HepG2 (cell line): Measurements from ENCODE around the gene TMEM31. TPM values are rescaled to one million over a fixed set of nuclear protein-coding genes. Genes with fewer than 3 reads are reported as not detected.

Experiments
- ATF1 ChIP-seq: IDR thresholded peaks from 2 replicates; pipeline ENCODE4 v1.6.1; 2016; ENCODE audit warnings: mild to moderate bottlenecking, control low read depth
- CC2D1A ChIP-seq: sonication (generic); formaldehyde crosslinking; IDR thresholded peaks from 2 replicates; pipeline ENCODE4 v1.8.1; 2023; ENCODE audit warnings: mild to moderate bottlenecking, missing genetic modification reagents
- HNF1A ChIP-seq, 2 experiments: sonication (generic) in 1 of 2; formaldehyde crosslinking in 1 of 2; IDR thresholded peaks; 2 replicates each; pipeline versions ENCODE4 v1.4.0 to v1.6.1; 2016 to 2020; ENCODE audit warnings: borderline replicate concordance in 1 of 2, low read depth in 1 of 2, mild to moderate bottlenecking in 1 of 2, missing genetic modification reagents in 1 of 2
- MIER3 ChIP-seq: IDR thresholded peaks from 2 replicates; pipeline ENCODE4 v1.6.1; 2016; ENCODE audit warnings: missing compliant biosample characterization, borderline replicate concordance
- MZF1 ChIP-seq: sonication (generic); formaldehyde crosslinking; IDR thresholded peaks from 2 replicates; pipeline ENCODE4 v1.8.1; 2023; ENCODE audit warnings: mild to moderate bottlenecking, missing genetic modification reagents, borderline replicate concordance
- PHF20 ChIP-seq: sonication (generic); formaldehyde crosslinking; IDR thresholded peaks from 2 replicates; pipeline ENCODE4 v1.5.0; 2020; ENCODE audit warnings: mild to moderate bottlenecking, missing genetic modification reagents
- POGZ ChIP-seq: sonication (generic); formaldehyde crosslinking; IDR thresholded peaks from 2 replicates; pipeline ENCODE4 v1.4.0; 2020; ENCODE audit warnings: mild to moderate bottlenecking, missing genetic modification reagents
- RFX1 ChIP-seq: fragments of 450-650 bp; IDR thresholded peaks from 2 replicates; pipeline ENCODE4 v1.6.1; 2017
- RFX5 ChIP-seq: IDR thresholded peaks from 2 replicates; pipeline ENCODE4 v1.6.1; 2011; ENCODE audit warnings: low read depth, low read length, improper control_type of control experiment
- ZFP91 ChIP-seq: sonication (generic); formaldehyde crosslinking; IDR thresholded peaks from 2 replicates; pipeline ENCODE4 v1.9.0; 2022; ENCODE audit warnings: missing genetic modification reagents, mild to moderate bottlenecking, borderline replicate concordance
- ZNF136 ChIP-seq: sonication (generic); formaldehyde crosslinking; IDR thresholded peaks from 2 replicates; pipeline ENCODE4 v1.8.1; 2022; ENCODE audit warnings: low read depth, mild to moderate bottlenecking, moderate library complexity, missing genetic modification reagents
- ZNF142 ChIP-seq: sonication (generic); formaldehyde crosslinking; IDR thresholded peaks from 2 replicates; pipeline ENCODE4 v1.4.0; 2020; ENCODE audit warnings: missing genetic modification reagents
- ZNF260 ChIP-seq: sonication (generic); formaldehyde crosslinking; IDR thresholded peaks from 2 replicates; pipeline ENCODE4 v1.4.0; 2020; ENCODE audit warnings: missing genetic modification reagents, low read depth, mild to moderate bottlenecking, borderline replicate concordance
- ZNF451 ChIP-seq: sonication (generic); formaldehyde crosslinking; IDR thresholded peaks from 2 replicates; pipeline ENCODE4 v1.5.0; 2020; ENCODE audit warnings: mild to moderate bottlenecking, missing genetic modification reagents
- ZNF761 ChIP-seq: sonication (generic); formaldehyde crosslinking; conservative IDR thresholded peaks from 2 replicates; pipeline ENCODE4 v1.4.0; 2020; ENCODE audit warnings: mild to moderate bottlenecking, missing genetic modification reagents
- ZNF780A ChIP-seq: sonication (generic); formaldehyde crosslinking; IDR thresholded peaks from 2 replicates; pipeline ENCODE4 v1.8.0; 2022; ENCODE audit warnings: mild to moderate bottlenecking, missing genetic modification reagents, moderate library complexity
- ZNF883 ChIP-seq: sonication (generic); formaldehyde crosslinking; IDR thresholded peaks from 2 replicates; pipeline ENCODE4 v1.5.1; 2020; ENCODE audit warnings: mild to moderate bottlenecking, missing genetic modification reagents; ENCODE audit errors: not compliant biosample characterization
- polyA plus RNA-seq, 8 experiments: library from polyadenylated mRNA; depleted of rRNA in 3 of 8; stranded (reverse) in 7 of 8; unstranded in 1 of 8; fragments of >200 nt; fragmentation: Illumina TruSeq in 4 of 8; extraction: Trizol in 4 of 8; gene quantifications; 2 replicates each; pipeline versions ENCODE4 v1.2.1 to v1.2.3, GENCODE V29; 2011 to 2016; ENCODE audit warnings: low read depth in 4 of 8, missing spikeins in 1 of 8, mixed read lengths in 1 of 8; ENCODE audit not compliant: insufficient read depth in 1 of 8
- total RNA-seq, 5 experiments: library from RNA; depleted of rRNA; stranded (reverse); fragments of >200 nt; fragmentation: Illumina TruSeq; extraction: Trizol; gene quantifications; 2 replicates each; pipeline ENCODE4 v1.2.3, GENCODE V29; 2016; ENCODE audit warnings: low read depth in 1 of 5

TMEM31 gene
- total and polyA plus RNA-seq, 2 of the 13 experiments (the other 11 are each of a cell fraction or from before 2014, with no cell fraction given), result 0.16 TPM; not detected in 1

- TF ChIP-seq ZFP91 (CRISPR knock-in tag) (no peak), CC2D1A (no peak), ZNF780A (CRISPR knock-in tag) (no peak), HNF1A (IDR thresholded peaks at IDR 0.05; ENCODE audit: low read depth) (no peak), HNF1A (CRISPR knock-in tag; IDR thresholded peaks at IDR 0.05; ENCODE audit: borderline replicate concordance) (no peak), PHF20 (CRISPR knock-in tag) (no peak), ZNF451 (CRISPR knock-in tag) (no peak), ZNF142 (CRISPR knock-in tag) (no peak), ZNF883 (CRISPR knock-in tag) (no peak), RFX1 (peak; percentile 69; the same call in 1 of the 2 replicates), RFX5 (peak; percentile 84), ZNF136 (CRISPR knock-in tag) (no peak), MIER3 (CRISPR knock-in tag) (no peak), POGZ (CRISPR knock-in tag) (peak; percentile 15; the same call in 1 of the 2 replicates), ATF1 (CRISPR knock-in tag) (peak; percentile 96), MZF1 (CRISPR knock-in tag) (no peak), ZNF260 (CRISPR knock-in tag) (no peak), ZNF761 (CRISPR knock-in tag) (no peak)
Observed at GRCh38 chrX:103686199-103687072, 24.3 kb upstream of the TMEM31 start, which contains the start of gene MORF4L2 (continued).
